ENCODE data around the gene TAX1BP3. TPM values are rescaled to one million over a fixed set of nuclear protein-coding genes. Genes with fewer than 3 reads are reported as not detected.

TAX1BP3 gene
- total and polyA plus RNA-seq, 7 experiments from 2014 or later, result 10.5 to 34.0 (median 13.3) TPM

DNA sequence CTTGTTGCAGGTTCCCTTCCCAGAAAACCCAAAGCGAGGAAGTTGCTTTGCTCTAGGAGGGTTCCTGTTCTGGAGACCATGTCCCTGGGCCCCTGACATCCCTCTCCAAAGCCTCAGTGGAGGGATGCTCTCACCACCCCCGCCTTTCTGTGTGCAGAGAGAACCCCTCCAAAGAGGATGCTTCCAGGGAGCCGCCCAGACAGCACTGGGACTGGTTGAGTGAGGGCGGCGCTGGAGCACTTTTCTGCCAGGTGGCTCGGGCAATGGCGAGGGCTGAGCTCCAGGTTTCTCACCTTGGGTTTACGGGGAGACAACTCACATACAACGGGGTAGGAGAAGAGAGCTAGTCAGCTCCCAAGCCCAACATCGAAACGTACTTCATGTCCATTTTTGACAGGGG is 7.5 kb upstream of the TAX1BP3 start:
- H3K36me3 Mint-ChIP-seq, result peaks cover 0 to 14% (median 0%) of the 10 kb centered on the region in 5 donors
- peak overlapping the region in 2 of 9 donors; percentile 34 to 48 for H3K27ac Mint-ChIP-seq
- Histone ChIP-seq H3K36me3 (ENCODE audit: control insufficient read depth in 2 of 3, insufficient read depth in 3 of 3, low read length in 3 of 3) (peaks cover 0 to 33% (median 0%) of the 10 kb centered on the region in 3 experiments), H3K27me3 (ENCODE audit: control insufficient read depth in 2 of 2, insufficient read depth in 2 of 2, low read length in 2 of 2) (no peaks in the 10 kb centered on the region), H3K4me1 (ENCODE audit: control insufficient read depth in 2 of 2, insufficient read depth in 2 of 2, low read length in 2 of 2) (no peaks in the 10 kb centered on the region), H3K27ac (ENCODE audit: low read depth, low read length) (no peak overlapping the region), H3K4me3 (ENCODE audit: low read length) (no peak overlapping the region), H3K9me3 (ENCODE audit: control insufficient read depth in 2 of 3, low read length in 3 of 3) (no peaks in the 10 kb centered on the region)
- ChIA-PET CTCF (interaction anchor here (1.5 kb wide), 1 partner anchor 152 kb away, joined by 5 read pairs; no protein-coding TSS in a partner anchor), POLR2A (no interaction called here)
- H3K27me3 Mint-ChIP-seq, result no peaks in the 10 kb centered on the region
- H3K4me3 Mint-ChIP-seq, result no peak overlapping the region
- H3K4me1 Mint-ChIP-seq, result peaks cover 3 to 13% (median 5%) of the 10 kb centered on the region in 7 donors
- DNase-seq (no peak), ATAC-seq (no peak)
- peaks cover 0 to 2% (median 0%) of the 10 kb centered on the region in 11 donors for H3K9me3 Mint-ChIP-seq
- intact Hi-C loops (cut with micrococcal nuclease), result no loop called here

- intact Hi-C loops (cut with micrococcal nuclease), result no loop called here
- POLR2A ChIA-PET, result no interaction called here
- H3K4me3 Mint-ChIP-seq, result no peak overlapping the region
Measured at GRCh38 chr17:3672571-3672970, 4.2 kb upstream of the TAX1BP3 start.

GRCh38 chr17:3669548-3669947 is 1.2 kb upstream of the TAX1BP3 start:
- Histone ChIP-seq H3K27ac (ENCODE audit: low read depth, low read length) (peak overlapping the region; percentile 76), H3K36me3 (ENCODE audit: control insufficient read depth in 2 of 3, insufficient read depth in 3 of 3, low read length in 3 of 3) (peaks cover 0 to 7% (median 3%) of the 10 kb centered on the region in 3 experiments), H3K4me1 (ENCODE audit: control insufficient read depth in 2 of 2, insufficient read depth in 2 of 2, low read length in 2 of 2) (peaks cover 8 to 17% of the 10 kb centered on the region in 2 donors), H3K27me3 (ENCODE audit: control insufficient read depth in 2 of 2, insufficient read depth in 2 of 2, low read length in 2 of 2) (no peaks in the 10 kb centered on the region), H3K4me3 (ENCODE audit: low read length) (peak overlapping the region; percentile 91), H3K9me3 (ENCODE audit: control insufficient read depth in 2 of 3, low read length in 3 of 3) (no peaks in the 10 kb centered on the region)
- intact Hi-C loops (cut with micrococcal nuclease), result loop anchor here (2.0 to 5.0 kb wide), 4 partner anchors 53 to 959 kb away; partner anchors contain the start of genes CAMKK1 (in 1 of the 2), CLUH (in 1 of the 2) and HASPIN (in 1 of the 2)
- peak overlapping the region; percentile 42 to 93 (median 85) for H3K27ac Mint-ChIP-seq
- DNase-seq (no peak), ATAC-seq (no peak)
- H3K4me3 Mint-ChIP-seq, result peak overlapping the region; percentile 82 to 94 (median 91)
- H3K36me3 Mint-ChIP-seq, result peaks cover 0 to 6% (median 0%) of the 10 kb centered on the region in 5 donors
- peaks cover 21 to 43% (median 30%) of the 10 kb centered on the region in 7 donors for H3K4me1 Mint-ChIP-seq
- POLR2A ChIA-PET, result interaction anchor here (0.6 to 2.1 kb wide), 4 partner anchors 9 to 54 kb away, joined by 3 to 7 read pairs (median 4); partner anchors contain the start of genes CTNS, HASPIN and SHPK
- CTCF ChIA-PET, result interaction anchor here (0.6 kb wide), 1 partner anchor 68 kb away, joined by 4 read pairs; no protein-coding TSS in a partner anchor
- H3K27me3 Mint-ChIP-seq, result peaks cover 0 to 2% (median 0%) of the 10 kb centered on the region in 5 donors
- peaks cover 0 to 2% (median 0%) of the 10 kb centered on the region in 11 donors for H3K9me3 Mint-ChIP-seq

More at GRCh38 chr17:3672571-3672970, 4.2 kb upstream of the TAX1BP3 start:
- Histone ChIP-seq H3K36me3 (ENCODE audit: control insufficient read depth in 2 of 3, insufficient read depth in 3 of 3, low read length in 3 of 3) (peaks cover 0 to 15% (median 3%) of the 10 kb centered on the region in 3 experiments), H3K4me3 (ENCODE audit: low read length) (no peak overlapping the region), H3K27ac (ENCODE audit: low read depth, low read length) (no peak overlapping the region), H3K27me3 (ENCODE audit: control insufficient read depth in 2 of 2, insufficient read depth in 2 of 2, low read length in 2 of 2) (no peaks in the 10 kb centered on the region), H3K4me1 (ENCODE audit: control insufficient read depth in 2 of 2, insufficient read depth in 2 of 2, low read length in 2 of 2) (peaks cover 8 to 15% of the 10 kb centered on the region in 2 donors), H3K9me3 (ENCODE audit: control insufficient read depth in 2 of 3, low read length in 3 of 3) (no peaks in the 10 kb centered on the region)
- ATAC-seq (no peak), DNase-seq (no peak)
- no peak overlapping the region for H3K27ac Mint-ChIP-seq
- CTCF ChIA-PET, result no interaction called here
- peaks cover 0 to 8% (median 0%) of the 10 kb centered on the region in 5 donors for H3K36me3 Mint-ChIP-seq
- H3K9me3 Mint-ChIP-seq, result peaks cover 0 to 2% (median 0%) of the 10 kb centered on the region in 11 donors
- peaks cover 0 to 2% (median 0%) of the 10 kb centered on the region in 5 donors for H3K27me3 Mint-ChIP-seq
- H3K4me1 Mint-ChIP-seq, result peaks cover 10 to 28% (median 19%) of the 10 kb centered on the region in 7 donors

- ATAC-seq (no peak), DNase-seq (peak in 1 of 9 donors; percentile 12)
- peak overlapping the region; percentile 91 for H3K4me3 ChIP-seq (ENCODE audit: low read length)
- H3K4me1 ChIP-seq (ENCODE audit: control insufficient read depth in 2 of 2, insufficient read depth in 2 of 2, low read length in 2 of 2), result peaks cover 8 to 17% of the 10 kb centered on the region in 2 donors
- peaks cover 0 to 7% (median 3%) of the 10 kb centered on the region in 3 experiments for H3K36me3 ChIP-seq (ENCODE audit: control insufficient read depth in 2 of 3, insufficient read depth in 3 of 3, low read length in 3 of 3)
- no peaks in the 10 kb centered on the region for H3K27me3 ChIP-seq (ENCODE audit: control insufficient read depth in 2 of 2, insufficient read depth in 2 of 2, low read length in 2 of 2)
- H3K27ac ChIP-seq (ENCODE audit: low read depth, low read length), result peak overlapping the region; percentile 76
- peaks cover 0 to 2% (median 0%) of the 10 kb centered on the region in 5 donors for H3K27me3 Mint-ChIP-seq
- H3K27ac Mint-ChIP-seq, result peak overlapping the region; percentile 42 to 93 (median 85)
- H3K9me3 ChIP-seq (ENCODE audit: control insufficient read depth in 2 of 3, low read length in 3 of 3), result no peaks in the 10 kb centered on the region
- intact Hi-C loops (cut with micrococcal nuclease), result loop anchor here (2.0 to 5.0 kb wide), 4 partner anchors 53 to 958 kb away; partner anchors contain the start of genes CAMKK1 (in 1 of the 2), CLUH (in 1 of the 2) and HASPIN (in 1 of the 2)
- POLR2A ChIA-PET, result interaction anchor here (0.9 to 2.1 kb wide), 3 partner anchors 10 to 54 kb away, joined by 3 to 7 read pairs (median 6); partner anchors contain the start of genes CTNS, HASPIN and SHPK
- peaks cover 21 to 43% (median 30%) of the 10 kb centered on the region in 7 donors for H3K4me1 Mint-ChIP-seq
- CTCF ChIA-PET, result interaction anchor here (0.6 kb wide), 1 partner anchor 69 kb away, joined by 4 read pairs; no protein-coding TSS in a partner anchor
- H3K36me3 Mint-ChIP-seq, result peaks cover 0 to 6% (median 0%) of the 10 kb centered on the region in 5 donors
- H3K9me3 Mint-ChIP-seq, result peaks cover 0 to 2% (median 0%) of the 10 kb centered on the region in 11 donors
- peak overlapping the region; percentile 82 to 94 (median 91) for H3K4me3 Mint-ChIP-seq
Measured at GRCh38 chr17:3669085-3669347, 638 bp upstream of the TAX1BP3 start.

DNA sequence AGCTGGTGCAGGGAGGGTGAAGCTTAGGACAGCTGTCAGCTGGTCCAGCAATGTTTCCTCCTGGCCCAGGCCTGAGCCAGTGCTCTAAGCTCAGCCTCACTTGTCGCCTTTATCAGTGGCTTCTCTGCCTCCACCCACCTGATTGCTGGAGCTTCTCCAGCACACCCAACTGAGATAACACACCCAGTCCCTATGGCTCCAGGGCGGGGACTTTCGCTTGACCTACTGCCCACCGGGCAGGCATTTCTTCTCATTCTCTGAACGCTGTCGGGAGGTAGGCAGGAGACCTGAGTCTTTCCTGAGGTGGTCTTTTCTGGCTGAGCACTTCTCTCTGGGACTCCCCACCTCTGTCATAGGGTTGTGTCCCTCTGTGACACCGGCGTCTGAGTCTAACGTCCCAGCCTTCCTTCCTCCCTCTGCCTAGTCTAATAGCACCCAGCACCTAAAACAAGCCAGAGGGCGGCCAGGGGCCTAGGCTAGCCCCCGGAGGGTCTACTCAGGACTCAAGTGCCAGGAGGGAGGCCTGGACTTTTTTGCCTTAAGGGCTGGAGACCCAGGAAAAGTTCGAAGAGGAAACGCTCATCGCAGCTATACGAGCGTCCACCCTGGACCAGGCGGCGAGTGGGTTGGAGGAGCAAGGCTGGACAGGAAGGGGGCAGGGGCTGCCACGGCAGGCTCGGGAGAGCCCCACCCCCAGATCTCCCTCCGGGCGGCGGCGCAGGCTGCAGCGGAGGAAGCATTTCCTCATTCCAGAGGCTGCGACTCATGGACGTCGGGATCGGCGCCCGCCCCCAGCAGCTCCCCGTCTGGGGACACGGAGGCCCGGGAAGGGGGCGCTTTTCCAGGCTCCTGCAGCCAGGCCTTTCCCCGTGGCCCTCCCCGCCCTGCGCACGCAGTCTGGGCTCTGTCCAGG is 756 bp downstream of the TAX1BP3 start:
- H3K4me1 Mint-ChIP-seq, result peaks cover 20 to 43% (median 30%) of the 10 kb centered on the region in 7 donors
- ATAC-seq (peak; percentile 1), DNase-seq (no peak)
- H3K36me3 ChIP-seq (ENCODE audit: control insufficient read depth in 2 of 3, insufficient read depth in 3 of 3, low read length in 3 of 3), result peaks cover 0 to 7% (median 3%) of the 10 kb centered on the region in 3 experiments
- H3K4me1 ChIP-seq (ENCODE audit: control insufficient read depth in 2 of 2, insufficient read depth in 2 of 2, low read length in 2 of 2), result peaks cover 8 to 17% of the 10 kb centered on the region in 2 donors
- ChIA-PET POLR2A (interaction anchor here (1.0 to 2.1 kb wide), 2 partner anchors 19 to 31 kb away, joined by 3 to 7 read pairs; partner anchors contain the start of genes CTNS and SHPK), CTCF (no interaction called here)
- H3K9me3 Mint-ChIP-seq, result peaks cover 0 to 2% (median 0%) of the 10 kb centered on the region in 11 donors
- H3K36me3 Mint-ChIP-seq, result peaks cover 0 to 6% (median 0%) of the 10 kb centered on the region in 5 donors
- peak overlapping the region; percentile 66 to 94 (median 88) for H3K4me3 Mint-ChIP-seq
- peak overlapping the region in 4 of 9 donors; percentile 46 to 63 (median 56) for H3K27ac Mint-ChIP-seq
- no peaks in the 10 kb centered on the region for H3K9me3 ChIP-seq (ENCODE audit: control insufficient read depth in 2 of 3, low read length in 3 of 3)
- peak overlapping the region; percentile 91 for H3K4me3 ChIP-seq (ENCODE audit: low read length)
- H3K27me3 Mint-ChIP-seq, result peaks cover 0 to 2% (median 0%) of the 10 kb centered on the region in 5 donors
- H3K27me3 ChIP-seq (ENCODE audit: control insufficient read depth in 2 of 2, insufficient read depth in 2 of 2, low read length in 2 of 2), result no peaks in the 10 kb centered on the region
- H3K27ac ChIP-seq (ENCODE audit: low read depth, low read length), result peak overlapping the region; percentile 76
- intact Hi-C loops (cut with micrococcal nuclease), result loop anchor here (1.0 to 5.0 kb wide), 11 partner anchors 29 to 957 kb away; partner anchors contain the start of genes CLUH (in 2 of the 2), CTNS (in 2 of the 2), HASPIN (in 2 of the 2) and NCBP3 (in 2 of the 2)

DNA sequence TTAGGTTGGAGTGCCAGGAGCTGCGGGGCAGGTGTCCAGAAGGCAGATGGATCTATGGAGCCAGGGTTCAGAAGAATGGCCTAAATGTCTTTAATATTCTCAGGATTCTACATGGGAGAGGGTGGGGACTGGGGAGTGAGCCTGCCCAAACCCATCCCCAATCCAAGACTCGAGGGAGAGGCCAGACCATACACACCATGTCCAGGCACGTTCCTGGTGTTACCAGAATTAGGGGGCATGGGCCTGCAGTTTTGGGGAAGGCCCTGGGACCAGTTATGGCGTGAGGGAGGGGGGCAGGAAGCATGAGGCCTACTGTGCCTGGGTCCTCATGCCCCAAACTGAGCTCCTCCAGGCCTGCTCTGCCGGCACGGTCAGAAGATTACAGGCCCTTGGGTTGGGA is 1.9 kb downstream of the TAX1BP3 start:
- H3K27ac ChIP-seq (ENCODE audit: low read depth, low read length), result no peak overlapping the region
- CTCF ChIA-PET, result no interaction called here
- ATAC-seq, result no peak
- no peaks in the 10 kb centered on the region for H3K9me3 ChIP-seq (ENCODE audit: control insufficient read depth in 2 of 3, low read length in 3 of 3)
- H3K4me1 ChIP-seq (ENCODE audit: control insufficient read depth in 2 of 2, insufficient read depth in 2 of 2, low read length in 2 of 2), result peaks cover 8 to 17% of the 10 kb centered on the region in 2 donors
- Mint-ChIP-seq H3K36me3 (peaks cover 0 to 3% (median 0%) of the 10 kb centered on the region in 5 donors), H3K9me3 (no peaks in the 10 kb centered on the region), H3K27me3 (peaks cover 0 to 2% (median 0%) of the 10 kb centered on the region in 5 donors), H3K4me1 (peaks cover 17 to 40% (median 25%) of the 10 kb centered on the region in 7 donors), H3K4me3 (peak overlapping the region in 8 of 10 donors; percentile 10 to 93 (median 44)), H3K27ac (peak overlapping the region in 1 of 9 donors; percentile 33)
- no peaks in the 10 kb centered on the region for H3K27me3 ChIP-seq (ENCODE audit: control insufficient read depth in 2 of 2, insufficient read depth in 2 of 2, low read length in 2 of 2)
- POLR2A ChIA-PET, result interaction anchor here (0.7 to 1.0 kb wide), 2 partner anchors 18 to 56 kb away, joined by 3 read pairs; no protein-coding TSS in a partner anchor
- H3K4me3 ChIP-seq (ENCODE audit: low read length), result no peak overlapping the region
- DNase-seq, result no peak
- H3K36me3 ChIP-seq (ENCODE audit: control insufficient read depth in 2 of 3, insufficient read depth in 3 of 3, low read length in 3 of 3), result peaks cover 0 to 4% (median 3%) of the 10 kb centered on the region in 3 experiments
- intact Hi-C loops (cut with micrococcal nuclease), result loop anchor here (5.0 kb wide), 3 partner anchors 56 to 619 kb away; partner anchors contain the start of genes CAMKK1 (in 1 of the 2) and HASPIN (in 1 of the 2)

Measured in naive thymus-derived CD4-positive, alpha-beta T cell (primary cell).